ENCODE data around the gene SLC16A5. TPM values are rescaled to one million over a fixed set of nuclear protein-coding genes. Genes with fewer than 3 reads are reported as not detected.

Gene SLC16A5
- total RNA-seq, 4 donors from 2014 or later: 4.6 to 27.9 (median 7.7) TPM

- Histone ChIP-seq H3K4me1 (peaks cover 0 to 52% (median 21%) of the 10 kb centered on the region in 4 donors), H3K27me3 (no peaks in the 10 kb centered on the region), H3K4me3 (no peak overlapping the region), H3K36me3 (no peaks in the 10 kb centered on the region), H3K9me3 (no peaks in the 10 kb centered on the region), H3K27ac (no peak overlapping the region)
- DNase-seq (ENCODE audit: low spot score in 2 of 2): no peak
- TF ChIP-seq POLR2A (IDR thresholded peaks at IDR 0.05) (no peak), EP300 (IDR thresholded peaks at IDR 0.05) (no peak), CTCF (IDR thresholded peaks at IDR 0.05) (no peak)
- 47 to 56% methylated on average over 13 of the region's 14 CpGs for WGBS, 2 donors
Measured at GRCh38 chr17:75084039-75084660, 3.6 kb upstream of the SLC16A5 start.

- H3K27ac ChIP-seq: peak overlapping the region in 2 of 4 donors; percentile 83 to 85
- no peak for TF ChIP-seq CTCF (IDR thresholded peaks at IDR 0.05)
- no peak for TF ChIP-seq EP300 (IDR thresholded peaks at IDR 0.05)
- TF ChIP-seq POLR2A (IDR thresholded peaks at IDR 0.05): no peak
- no peak overlapping the region for H3K4me3 ChIP-seq
Measured at GRCh38 chr17:75086496-75087181, 1.1 kb upstream of the SLC16A5 start.

GRCh38 chr17:75087182-75087557, 584 bp upstream of the SLC16A5 start:
- Histone ChIP-seq H3K36me3 (no peaks in the 10 kb centered on the region), H3K4me3 (peak overlapping the region in 3 of 4 donors; percentile 48 to 66 (median 56)), H3K4me1 (peaks cover 0 to 59% (median 30%) of the 10 kb centered on the region in 4 donors), H3K27me3 (no peaks in the 10 kb centered on the region), H3K9me3 (no peaks in the 10 kb centered on the region), H3K27ac (peak overlapping the region in 3 of 4 donors; percentile 83 to 89 (median 85))
- TF ChIP-seq CTCF (IDR thresholded peaks at IDR 0.05): no peak
- TF ChIP-seq EP300 (IDR thresholded peaks at IDR 0.05): no peak
- no peak for TF ChIP-seq POLR2A (IDR thresholded peaks at IDR 0.05)
- WGBS, 2 donors: 74 to 77% methylated on average over 12 of the region's 12 CpGs
- DNase-seq (ENCODE audit: low spot score in 2 of 2): no peak

More at GRCh38 chr17:75086496-75087181, 1.1 kb upstream of the SLC16A5 start:
- 82 to 84% methylated on average over 15 of the region's 15 CpGs for WGBS, 2 donors
- Histone ChIP-seq H3K36me3 (no peaks in the 10 kb centered on the region), H3K27me3 (no peaks in the 10 kb centered on the region), H3K4me1 (peaks cover 0 to 56% (median 28%) of the 10 kb centered on the region in 4 donors), H3K9me3 (no peaks in the 10 kb centered on the region)
- no peak for DNase-seq (ENCODE audit: low spot score in 2 of 2)

- 72 to 78% methylated on average over 11 of the region's 11 CpGs for WGBS, 2 donors
- TF ChIP-seq EP300 (IDR thresholded peaks at IDR 0.05) (no peak), POLR2A (IDR thresholded peaks at IDR 0.05) (no peak), CTCF (IDR thresholded peaks at IDR 0.05) (no peak)
- Histone ChIP-seq H3K4me1 (peaks cover 0 to 68% (median 40%) of the 10 kb centered on the region in 4 donors), H3K9me3 (no peaks in the 10 kb centered on the region), H3K36me3 (no peaks in the 10 kb centered on the region), H3K27me3 (no peaks in the 10 kb centered on the region), H3K4me3 (peak overlapping the region; percentile 41 to 66 (median 52)), H3K27ac (peak overlapping the region; percentile 38 to 89 (median 84))
- DNase-seq (ENCODE audit: low spot score in 2 of 2): no peak
Measured at GRCh38 chr17:75088465-75089417, 987 bp downstream of the SLC16A5 start.
